ENCODE data around the gene LECT2.

DNA sequence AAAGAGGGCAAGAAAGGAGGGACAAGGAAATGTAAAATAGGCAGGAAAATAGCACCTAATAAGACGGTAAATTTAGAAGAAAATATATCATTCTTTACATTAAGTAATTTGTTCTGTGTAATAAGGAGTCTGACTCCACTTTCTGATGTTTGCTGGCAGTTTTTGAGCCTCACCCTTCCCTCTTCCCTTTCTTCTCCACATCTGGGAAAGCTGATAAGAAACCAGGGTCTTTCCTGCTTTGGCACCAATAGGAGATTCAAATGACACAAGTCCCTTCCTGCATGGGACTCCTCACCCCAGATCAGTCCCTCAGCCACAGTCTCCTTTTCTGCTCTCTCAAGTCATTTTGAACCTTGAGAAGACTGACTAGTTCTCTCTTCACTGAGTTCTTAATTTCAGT lies 31.2 kb upstream of the LECT2 start:
- TF ChIP-seq, protein P1, sequence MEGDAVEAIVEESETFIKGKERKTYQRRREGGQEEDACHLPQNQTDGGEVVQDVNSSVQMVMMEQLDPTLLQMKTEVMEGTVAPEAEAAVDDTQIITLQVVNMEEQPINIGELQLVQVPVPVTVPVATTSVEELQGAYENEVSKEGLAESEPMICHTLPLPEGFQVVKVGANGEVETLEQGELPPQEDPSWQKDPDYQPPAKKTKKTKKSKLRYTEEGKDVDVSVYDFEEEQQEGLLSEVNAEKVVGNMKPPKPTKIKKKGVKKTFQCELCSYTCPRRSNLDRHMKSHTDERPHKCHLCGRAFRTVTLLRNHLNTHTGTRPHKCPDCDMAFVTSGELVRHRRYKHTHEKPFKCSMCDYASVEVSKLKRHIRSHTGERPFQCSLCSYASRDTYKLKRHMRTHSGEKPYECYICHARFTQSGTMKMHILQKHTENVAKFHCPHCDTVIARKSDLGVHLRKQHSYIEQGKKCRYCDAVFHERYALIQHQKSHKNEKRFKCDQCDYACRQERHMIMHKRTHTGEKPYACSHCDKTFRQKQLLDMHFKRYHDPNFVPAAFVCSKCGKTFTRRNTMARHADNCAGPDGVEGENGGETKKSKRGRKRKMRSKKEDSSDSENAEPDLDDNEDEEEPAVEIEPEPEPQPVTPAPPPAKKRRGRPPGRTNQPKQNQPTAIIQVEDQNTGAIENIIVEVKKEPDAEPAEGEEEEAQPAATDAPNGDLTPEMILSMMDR (conservative IDR thresholded peaks at IDR 0.05; ENCODE audit: low read length) = no peak
- TF ChIP-seq EZH2phosphoT487 (IDR thresholded peaks at IDR 0.05; ENCODE audit: borderline replicate concordance, low read depth, low read length) = no peak
